ENCODE measurements around the gene LGALS9B. TPM values are rescaled to one million over a fixed set of nuclear protein-coding genes. Genes with fewer than 3 reads are reported as not detected.
"Not testable (repeated sequence)": the region's sequence is repeated elsewhere in the genome, so short reads cannot be mapped to it uniquely, and the experiment has no call there.

LGALS9B gene
- not detected in 2 replicates for total RNA-seq
- not detected in 2 replicates for polyA plus RNA-seq
- not detected in 2 replicates for polyA plus RNA-seq (2012)
- polyA minus RNA-seq (ENCODE audit: low replicate concordance): not detected in 2 replicates

DNA sequence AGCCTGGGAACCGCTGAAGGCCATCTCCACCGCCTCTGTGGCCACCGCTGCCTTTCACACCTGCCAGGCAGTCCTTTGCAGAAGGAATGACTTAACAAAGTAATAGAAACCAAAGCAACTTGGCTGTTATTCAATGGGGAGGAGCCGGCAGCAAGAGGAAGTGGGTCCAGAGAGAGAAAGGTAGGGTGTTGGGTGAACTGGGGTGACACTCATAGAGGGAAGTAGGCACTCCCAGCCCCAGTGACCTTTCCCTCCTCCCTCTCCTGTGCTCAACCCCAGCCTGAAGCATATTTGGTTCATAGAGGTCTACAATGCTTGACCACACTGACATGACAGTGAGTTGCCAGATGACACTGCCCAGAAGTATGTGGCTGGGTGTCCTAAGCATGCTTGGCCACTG is at the start of gene LGALS9B:
TSS of gene LGALS9B (minus strand) at position 93 of the 400 bp plus-strand sequence. CDS start at position 24, 69 bp downstream.
- not testable (repeated sequence) for H3K4me3 ChIP-seq (replicated peaks in 1 of 4; ENCODE audit: control extremely low read depth in 1 of 4, insufficient read depth in 1 of 4, low read depth in 3 of 4, low read length in 4 of 4); H3K27ac ChIP-seq (ENCODE audit: insufficient read depth, low read length); H3K9me3 ChIP-seq (ENCODE audit: control insufficient read depth, insufficient read depth, low read depth, low read length); H3K4me2 ChIP-seq (ENCODE audit: extremely low read depth, insufficient read depth, low read length); H3K79me2 ChIP-seq (ENCODE audit: control insufficient read depth, insufficient read depth, low read length); H4K20me1 ChIP-seq (ENCODE audit: control insufficient read depth, extremely low read depth, insufficient read depth, low read length); H3K27me3 ChIP-seq (ENCODE audit: control insufficient read depth, insufficient read depth, low read length); DNase-seq (ENCODE audit: low read depth in 2 of 2); H3K36me3 ChIP-seq (ENCODE audit: control insufficient read depth, insufficient read depth, low read length); H3K4me1 ChIP-seq (ENCODE audit: control insufficient read depth, extremely low read depth, insufficient read depth, low read length); H2AFZ ChIP-seq (ENCODE audit: low read length); H3K9ac ChIP-seq (ENCODE audit: insufficient read depth, low read length)

DNA sequence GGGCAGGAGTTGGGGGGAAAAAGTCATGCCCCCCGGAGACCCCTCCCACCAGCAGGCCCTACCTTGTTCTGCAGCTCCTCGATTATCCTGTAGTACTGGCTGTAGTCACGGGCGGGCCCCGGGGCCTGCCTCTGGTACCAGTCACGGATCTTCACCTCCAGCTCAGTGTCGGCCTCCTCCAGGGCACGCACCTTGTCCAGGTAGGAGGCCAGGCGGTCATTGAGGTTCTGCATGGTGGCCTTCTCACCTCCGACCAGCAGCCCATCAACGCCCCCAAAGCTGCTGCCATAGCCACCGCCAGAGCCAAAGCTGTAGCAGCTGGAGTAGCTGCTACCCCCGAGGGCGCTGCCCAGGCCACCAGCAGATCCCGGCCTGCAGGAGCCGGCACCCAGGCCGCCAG is 49.6 kb upstream of the LGALS9B start:
- H4K20me1 ChIP-seq (ENCODE audit: control insufficient read depth, extremely low read depth, insufficient read depth, low read length); H3K27me3 ChIP-seq (ENCODE audit: control insufficient read depth, insufficient read depth, low read length); H3K9me3 ChIP-seq (ENCODE audit: control insufficient read depth, insufficient read depth, low read depth, low read length); H3K4me2 ChIP-seq (ENCODE audit: extremely low read depth, insufficient read depth, low read length); H3K79me2 ChIP-seq (ENCODE audit: control insufficient read depth, insufficient read depth, low read length); H3K9ac ChIP-seq (ENCODE audit: insufficient read depth, low read length); H3K36me3 ChIP-seq (ENCODE audit: control insufficient read depth, insufficient read depth, low read length); H3K4me1 ChIP-seq (ENCODE audit: control insufficient read depth, extremely low read depth, insufficient read depth, low read length); H3K27ac ChIP-seq (ENCODE audit: insufficient read depth, low read length); H2AFZ ChIP-seq (ENCODE audit: low read length); H3K4me3 ChIP-seq (replicated peaks in 1 of 4; ENCODE audit: control extremely low read depth in 1 of 4, insufficient read depth in 1 of 4, low read depth in 3 of 4, low read length in 4 of 4); DNase-seq (ENCODE audit: low read depth in 2 of 2): not testable (repeated sequence)

DNA sequence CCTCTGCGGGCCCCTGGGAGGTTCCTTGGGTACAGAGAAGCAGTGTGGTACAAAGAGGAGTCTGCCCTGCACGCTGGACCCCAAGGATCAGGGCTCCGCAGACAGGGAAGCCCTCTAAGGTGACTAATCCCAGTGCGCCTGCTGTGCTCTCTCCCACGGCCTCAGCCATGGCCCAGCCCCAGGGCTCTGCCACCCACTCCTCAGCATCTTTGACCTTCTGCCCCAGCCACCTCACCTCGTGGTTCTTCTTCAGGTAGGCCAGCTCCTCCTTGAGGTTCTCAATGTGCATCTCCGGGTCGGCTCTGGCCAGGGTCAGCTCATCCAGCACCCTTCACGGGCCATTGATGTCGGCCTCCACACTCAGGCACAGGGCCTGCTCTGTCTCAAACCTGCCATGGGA is 47.8 kb upstream of the LGALS9B start:
- not testable (repeated sequence) for H3K27me3 ChIP-seq (ENCODE audit: control insufficient read depth, insufficient read depth, low read length); H3K27ac ChIP-seq (ENCODE audit: insufficient read depth, low read length); H2AFZ ChIP-seq (ENCODE audit: low read length); H3K36me3 ChIP-seq (ENCODE audit: control insufficient read depth, insufficient read depth, low read length); H3K9me3 ChIP-seq (ENCODE audit: control insufficient read depth, insufficient read depth, low read depth, low read length); H3K4me3 ChIP-seq (replicated peaks in 1 of 4; ENCODE audit: control extremely low read depth in 1 of 4, insufficient read depth in 1 of 4, low read depth in 3 of 4, low read length in 4 of 4); H4K20me1 ChIP-seq (ENCODE audit: control insufficient read depth, extremely low read depth, insufficient read depth, low read length); H3K4me1 ChIP-seq (ENCODE audit: control insufficient read depth, extremely low read depth, insufficient read depth, low read length); DNase-seq (ENCODE audit: low read depth in 2 of 2); H3K4me2 ChIP-seq (ENCODE audit: extremely low read depth, insufficient read depth, low read length); H3K79me2 ChIP-seq (ENCODE audit: control insufficient read depth, insufficient read depth, low read length); H3K9ac ChIP-seq (ENCODE audit: insufficient read depth, low read length)

DNA sequence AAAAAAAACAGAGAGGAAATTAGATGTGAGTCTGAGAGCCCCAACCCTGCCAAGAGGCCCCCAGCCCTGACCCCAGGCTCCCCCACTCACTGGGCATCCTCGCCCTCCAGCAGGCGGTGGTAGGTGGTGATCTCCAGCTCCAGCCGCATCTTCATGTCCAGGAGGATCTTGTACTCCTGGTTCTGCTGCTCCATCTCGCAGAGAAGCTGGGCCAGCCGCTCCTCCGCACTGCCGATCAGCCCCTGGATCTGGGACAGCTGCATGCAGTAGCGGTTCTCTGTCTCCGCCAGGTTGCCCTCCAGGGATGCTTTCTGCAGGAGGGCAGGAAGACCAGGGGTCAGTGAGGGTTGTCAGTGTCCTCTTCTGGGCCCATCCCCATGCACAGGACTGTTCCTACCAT is 46.2 kb upstream of the LGALS9B start:
- not testable (repeated sequence) for H3K27ac ChIP-seq (ENCODE audit: insufficient read depth, low read length); H3K4me1 ChIP-seq (ENCODE audit: control insufficient read depth, extremely low read depth, insufficient read depth, low read length); H3K79me2 ChIP-seq (ENCODE audit: control insufficient read depth, insufficient read depth, low read length); H3K36me3 ChIP-seq (ENCODE audit: control insufficient read depth, insufficient read depth, low read length); H4K20me1 ChIP-seq (ENCODE audit: control insufficient read depth, extremely low read depth, insufficient read depth, low read length); H3K4me2 ChIP-seq (ENCODE audit: extremely low read depth, insufficient read depth, low read length); H2AFZ ChIP-seq (ENCODE audit: low read length); DNase-seq (ENCODE audit: low read depth in 2 of 2); H3K27me3 ChIP-seq (ENCODE audit: control insufficient read depth, insufficient read depth, low read length); H3K4me3 ChIP-seq (replicated peaks in 1 of 4; ENCODE audit: control extremely low read depth in 1 of 4, insufficient read depth in 1 of 4, low read depth in 3 of 4, low read length in 4 of 4); H3K9ac ChIP-seq (ENCODE audit: insufficient read depth, low read length); H3K9me3 ChIP-seq (ENCODE audit: control insufficient read depth, insufficient read depth, low read depth, low read length)

DNA sequence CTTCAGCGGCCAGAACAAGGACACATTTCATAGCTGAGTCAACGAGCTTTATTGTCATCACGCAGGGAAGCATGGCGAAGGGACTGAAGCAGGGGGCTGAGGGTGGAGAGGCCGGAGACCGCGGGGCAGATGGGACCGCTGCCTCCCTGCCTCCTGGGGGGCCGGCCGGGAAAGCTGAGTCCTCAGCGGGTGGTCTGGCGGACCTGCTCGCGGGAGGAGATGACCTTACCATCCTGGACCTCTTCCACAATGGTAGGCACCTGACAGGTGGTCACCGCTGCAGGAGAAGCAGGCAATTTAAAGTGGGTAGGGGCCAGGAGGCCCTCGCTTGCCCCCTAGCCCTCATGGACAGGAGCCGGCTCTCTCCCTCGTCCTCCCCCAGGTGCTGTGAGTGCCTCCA is 45.0 kb upstream of the LGALS9B start:
- not testable (repeated sequence) for H4K20me1 ChIP-seq (ENCODE audit: control insufficient read depth, extremely low read depth, insufficient read depth, low read length); H3K4me2 ChIP-seq (ENCODE audit: extremely low read depth, insufficient read depth, low read length); H3K4me1 ChIP-seq (ENCODE audit: control insufficient read depth, extremely low read depth, insufficient read depth, low read length); H3K27me3 ChIP-seq (ENCODE audit: control insufficient read depth, insufficient read depth, low read length); H3K79me2 ChIP-seq (ENCODE audit: control insufficient read depth, insufficient read depth, low read length); H2AFZ ChIP-seq (ENCODE audit: low read length); H3K9me3 ChIP-seq (ENCODE audit: control insufficient read depth, insufficient read depth, low read depth, low read length); H3K27ac ChIP-seq (ENCODE audit: insufficient read depth, low read length); H3K36me3 ChIP-seq (ENCODE audit: control insufficient read depth, insufficient read depth, low read length); H3K4me3 ChIP-seq (replicated peaks in 1 of 4; ENCODE audit: control extremely low read depth in 1 of 4, insufficient read depth in 1 of 4, low read depth in 3 of 4, low read length in 4 of 4); H3K9ac ChIP-seq (ENCODE audit: insufficient read depth, low read length); DNase-seq (ENCODE audit: low read depth in 2 of 2)

DNA sequence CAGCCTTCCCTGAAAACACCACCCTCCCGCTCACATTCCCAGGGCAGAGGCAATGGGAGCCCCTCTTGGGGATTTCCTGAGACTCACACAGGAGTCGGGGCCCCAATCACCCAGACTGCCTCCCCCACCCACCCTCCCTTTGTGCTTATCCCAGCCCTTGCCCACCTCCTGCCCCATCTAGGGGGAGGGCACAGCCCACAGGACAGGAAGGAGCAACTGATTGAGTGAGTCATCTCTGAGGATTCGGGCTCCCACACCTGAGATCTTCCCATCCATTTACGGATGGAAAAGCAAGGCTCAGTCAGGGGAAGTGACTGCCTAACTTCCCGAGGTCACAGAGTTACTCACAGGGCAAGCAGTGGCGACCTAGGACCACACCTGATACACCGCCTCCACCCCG is 44.4 kb upstream of the LGALS9B start:
- H3K4me3 ChIP-seq (replicated peaks in 1 of 4; ENCODE audit: control extremely low read depth in 1 of 4, insufficient read depth in 1 of 4, low read depth in 3 of 4, low read length in 4 of 4); H3K9me3 ChIP-seq (ENCODE audit: control insufficient read depth, insufficient read depth, low read depth, low read length); H3K9ac ChIP-seq (ENCODE audit: insufficient read depth, low read length); H3K4me2 ChIP-seq (ENCODE audit: extremely low read depth, insufficient read depth, low read length); H3K27me3 ChIP-seq (ENCODE audit: control insufficient read depth, insufficient read depth, low read length); H4K20me1 ChIP-seq (ENCODE audit: control insufficient read depth, extremely low read depth, insufficient read depth, low read length); H2AFZ ChIP-seq (ENCODE audit: low read length); DNase-seq (ENCODE audit: low read depth in 2 of 2); H3K27ac ChIP-seq (ENCODE audit: insufficient read depth, low read length); H3K36me3 ChIP-seq (ENCODE audit: control insufficient read depth, insufficient read depth, low read length); H3K4me1 ChIP-seq (ENCODE audit: control insufficient read depth, extremely low read depth, insufficient read depth, low read length); H3K79me2 ChIP-seq (ENCODE audit: control insufficient read depth, insufficient read depth, low read length): not testable (repeated sequence)

DNA sequence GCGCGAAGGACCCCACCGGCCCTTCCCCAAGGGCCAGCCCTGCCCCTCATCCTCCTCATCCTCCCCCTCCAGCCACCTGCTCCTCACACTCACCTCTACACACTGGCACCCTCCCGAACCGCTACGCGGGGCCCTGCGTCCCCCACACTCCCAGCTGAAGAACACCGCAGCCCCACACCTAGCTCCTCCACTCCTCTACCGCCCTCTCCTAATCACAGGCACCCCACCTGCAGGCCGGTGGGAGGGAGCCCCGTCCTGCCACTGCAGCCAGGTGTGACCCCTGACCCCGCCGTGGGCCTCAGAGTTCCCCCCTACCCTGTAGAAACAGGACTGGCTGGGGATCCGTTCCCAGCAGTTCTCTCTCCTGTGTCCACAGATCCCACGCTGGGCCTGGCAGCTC is 38.0 kb upstream of the LGALS9B start:
- H3K79me2 ChIP-seq (ENCODE audit: control insufficient read depth, insufficient read depth, low read length); H2AFZ ChIP-seq (ENCODE audit: low read length); H3K4me1 ChIP-seq (ENCODE audit: control insufficient read depth, extremely low read depth, insufficient read depth, low read length); H3K27ac ChIP-seq (ENCODE audit: insufficient read depth, low read length); H3K9me3 ChIP-seq (ENCODE audit: control insufficient read depth, insufficient read depth, low read depth, low read length); H3K36me3 ChIP-seq (ENCODE audit: control insufficient read depth, insufficient read depth, low read length); H3K4me3 ChIP-seq (replicated peaks in 1 of 4; ENCODE audit: control extremely low read depth in 1 of 4, insufficient read depth in 1 of 4, low read depth in 3 of 4, low read length in 4 of 4); H3K4me2 ChIP-seq (ENCODE audit: extremely low read depth, insufficient read depth, low read length); H3K9ac ChIP-seq (ENCODE audit: insufficient read depth, low read length); H4K20me1 ChIP-seq (ENCODE audit: control insufficient read depth, extremely low read depth, insufficient read depth, low read length); DNase-seq (ENCODE audit: low read depth in 2 of 2); H3K27me3 ChIP-seq (ENCODE audit: control insufficient read depth, insufficient read depth, low read length): not testable (repeated sequence)

Data from fibroblast of lung (primary cell).